Measurements from ENCODE around the gene DSE. TPM values are rescaled to one million over a fixed set of nuclear protein-coding genes. Genes with fewer than 3 reads are reported as not detected.

DSE gene
- total and polyA plus RNA-seq, 4 donors, result 15.4 to 59.1 (median 27.0) TPM

DNA sequence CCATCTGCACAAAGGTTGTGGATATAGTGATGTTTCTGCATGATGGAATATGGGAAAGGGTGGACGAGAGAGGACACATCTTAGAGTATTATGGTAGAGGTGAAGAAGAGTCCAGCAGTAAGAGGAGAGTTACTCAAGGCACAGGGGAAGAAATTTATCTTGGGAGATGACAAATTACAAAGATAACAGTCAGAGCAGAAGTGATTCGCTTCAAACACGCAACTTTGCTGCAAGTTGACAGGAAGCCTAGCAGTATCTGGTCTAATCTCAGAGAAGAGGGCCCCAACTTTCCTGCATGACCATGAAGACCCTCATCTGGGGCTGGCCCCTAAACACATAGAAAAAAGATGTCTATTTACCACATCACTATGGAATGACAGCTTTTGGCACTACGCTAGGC is 89.2 kb downstream of the DSE start:
- Histone ChIP-seq H3K27me3 (ENCODE audit: control insufficient read depth, insufficient read depth, low read length) (peaks cover 28% of the 10 kb centered on the region), H3K4me3 (ENCODE audit: low read depth, low read length) (no peak overlapping the region), H3K4me1 (ENCODE audit: control insufficient read depth, insufficient read depth, low read length) (peaks cover 10% of the 10 kb centered on the region), H3K9me3 (ENCODE audit: control insufficient read depth, insufficient read depth, low read length) (no peaks in the 10 kb centered on the region), H3K27ac (ENCODE audit: low read depth, low read length) (no peak overlapping the region), H3K36me3 (ENCODE audit: control insufficient read depth, insufficient read depth, low read length) (no peaks in the 10 kb centered on the region)
- WGBS (ENCODE audit: insufficient coverage), result 91% methylated on average over 3 of the region's 4 CpGs
- DNase-seq (ENCODE audit: low read depth in 4 of 6, low spot score in 6 of 6), result no peak

DNA sequence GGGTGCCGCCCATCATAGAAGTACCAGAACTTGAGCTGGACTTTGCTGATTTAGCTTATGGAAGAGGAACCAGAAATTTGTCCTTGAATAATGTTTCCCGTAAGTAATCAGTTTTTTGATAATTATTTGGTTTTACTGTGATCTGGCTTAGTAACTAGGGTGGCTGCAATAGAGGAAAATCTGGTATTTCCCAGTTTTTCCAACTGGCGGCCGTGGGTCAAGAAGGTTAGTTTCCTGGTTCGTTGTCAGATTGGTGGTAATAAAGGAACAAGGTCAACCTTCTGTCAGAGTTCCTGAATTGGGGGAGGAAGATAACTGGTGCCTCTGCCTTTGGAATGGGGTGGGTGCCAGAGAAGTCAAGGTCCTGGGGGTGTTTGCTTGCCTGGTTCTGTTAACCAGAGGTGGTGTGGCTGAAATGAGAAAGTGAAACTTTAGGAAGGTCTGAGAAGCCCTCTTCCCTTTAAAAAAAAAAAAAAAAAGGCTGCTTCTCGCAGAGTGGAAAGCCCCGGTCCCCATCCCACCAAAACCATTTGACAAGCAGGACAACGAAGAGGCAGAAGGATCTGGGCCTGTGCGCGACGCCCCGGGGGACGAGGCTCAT is 90.7 kb downstream of the DSE start, which contains the start of gene CALHM6:
Gene CALHM6, plus strand, starts transcription at position 45 of the 601 bp plus-strand sequence. Its CDS starts 555 bp downstream, at position 600.
- H3K9me3 ChIP-seq (ENCODE audit: control insufficient read depth, insufficient read depth, low read length), result no peaks in the 10 kb centered on the region
- H3K4me3 ChIP-seq (ENCODE audit: low read depth, low read length), result peak within 1 kb of the TSS; percentile 36
- DNase-seq (ENCODE audit: low read depth in 4 of 6, low spot score in 6 of 6), result no peak
- H3K27me3 ChIP-seq (ENCODE audit: control insufficient read depth, insufficient read depth, low read length), result peaks cover 29% of the 10 kb centered on the region
- peaks cover 10% of the 10 kb centered on the region for H3K4me1 ChIP-seq (ENCODE audit: control insufficient read depth, insufficient read depth, low read length)
- H3K27ac ChIP-seq (ENCODE audit: low read depth, low read length), result no peak within 1 kb of the TSS
- WGBS (ENCODE audit: insufficient coverage), result 45% methylated on average over 12 of the region's 13 CpGs
- no peaks in the 10 kb centered on the region for H3K36me3 ChIP-seq (ENCODE audit: control insufficient read depth, insufficient read depth, low read length)

GRCh38 chr6:116461932-116462885 is 91.5 kb downstream of the DSE start:
- no peaks in the 10 kb centered on the region for H3K9me3 ChIP-seq (ENCODE audit: control insufficient read depth, insufficient read depth, low read length)
- DNase-seq (ENCODE audit: low read depth in 4 of 6, low spot score in 6 of 6), result peak; percentile 22 to 88 (median 46)
- H3K27me3 ChIP-seq (ENCODE audit: control insufficient read depth, insufficient read depth, low read length), result peaks cover 29% of the 10 kb centered on the region
- whole genome bisulfite sequencing (ENCODE audit: insufficient coverage), result 5% methylated on average over 72 of the region's 84 CpGs
- no peak overlapping the region for H3K27ac ChIP-seq (ENCODE audit: low read depth, low read length)
- peak overlapping the region; percentile 36 for H3K4me3 ChIP-seq (ENCODE audit: low read depth, low read length)
- no peaks in the 10 kb centered on the region for H3K36me3 ChIP-seq (ENCODE audit: control insufficient read depth, insufficient read depth, low read length)
- H3K4me1 ChIP-seq (ENCODE audit: control insufficient read depth, insufficient read depth, low read length), result peaks cover 10% of the 10 kb centered on the region

DNA sequence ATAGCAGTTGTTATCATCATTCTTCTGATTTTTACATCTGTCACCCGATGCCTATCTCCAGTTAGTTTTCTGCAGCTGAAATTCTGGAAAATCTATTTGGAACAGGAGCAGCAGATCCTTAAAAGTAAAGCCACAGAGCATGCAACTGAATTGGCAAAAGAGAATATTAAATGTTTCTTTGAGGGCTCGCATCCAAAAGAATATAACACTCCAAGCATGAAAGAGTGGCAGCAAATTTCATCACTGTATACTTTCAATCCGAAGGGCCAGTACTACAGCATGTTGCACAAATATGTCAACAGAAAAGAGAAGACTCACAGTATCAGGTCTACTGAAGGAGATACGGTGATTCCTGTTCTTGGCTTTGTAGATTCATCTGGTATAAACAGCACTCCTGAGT is 92.6 kb downstream of the DSE start:
- Histone ChIP-seq H3K36me3 (ENCODE audit: control insufficient read depth, insufficient read depth, low read length) (no peaks in the 10 kb centered on the region), H3K27me3 (ENCODE audit: control insufficient read depth, insufficient read depth, low read length) (peaks cover 29% of the 10 kb centered on the region), H3K4me3 (ENCODE audit: low read depth, low read length) (no peak overlapping the region), H3K9me3 (ENCODE audit: control insufficient read depth, insufficient read depth, low read length) (no peaks in the 10 kb centered on the region), H3K27ac (ENCODE audit: low read depth, low read length) (no peak overlapping the region), H3K4me1 (ENCODE audit: control insufficient read depth, insufficient read depth, low read length) (peaks cover 10% of the 10 kb centered on the region)
- 87% methylated on average over 3 of the region's 4 CpGs for WGBS (ENCODE audit: insufficient coverage)
- no peak for DNase-seq (ENCODE audit: low read depth in 4 of 6, low spot score in 6 of 6)

DNA sequence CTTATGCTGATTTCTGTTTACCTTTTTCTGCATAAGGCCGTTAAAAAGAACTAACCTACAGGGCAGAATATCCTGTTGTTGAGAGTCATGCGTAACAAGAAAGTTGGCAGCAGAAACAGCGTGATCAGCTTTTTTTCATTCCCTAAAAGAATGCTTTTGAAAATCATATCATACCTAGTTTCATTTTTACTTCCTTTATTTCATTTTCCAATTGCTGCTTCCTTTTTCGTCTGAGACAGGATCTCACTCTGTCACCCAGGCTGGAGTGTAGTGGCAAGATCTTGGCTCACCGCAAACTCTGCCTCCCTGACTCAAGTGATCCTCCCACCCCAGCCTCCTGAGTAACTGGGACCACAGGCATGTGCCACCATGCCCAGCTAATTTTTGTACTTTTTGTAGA is 94.5 kb downstream of the DSE start:
- no peak for DNase-seq (ENCODE audit: low read depth in 4 of 6, low spot score in 6 of 6)
- Histone ChIP-seq H3K27me3 (ENCODE audit: control insufficient read depth, insufficient read depth, low read length) (peaks cover 27% of the 10 kb centered on the region), H3K4me1 (ENCODE audit: control insufficient read depth, insufficient read depth, low read length) (peaks cover 10% of the 10 kb centered on the region), H3K27ac (ENCODE audit: low read depth, low read length) (no peak overlapping the region), H3K36me3 (ENCODE audit: control insufficient read depth, insufficient read depth, low read length) (no peaks in the 10 kb centered on the region), H3K4me3 (ENCODE audit: low read depth, low read length) (no peak overlapping the region), H3K9me3 (ENCODE audit: control insufficient read depth, insufficient read depth, low read length) (no peaks in the 10 kb centered on the region)
- WGBS (ENCODE audit: insufficient coverage), result 89% methylated on average over 4 of the region's 5 CpGs

DNA sequence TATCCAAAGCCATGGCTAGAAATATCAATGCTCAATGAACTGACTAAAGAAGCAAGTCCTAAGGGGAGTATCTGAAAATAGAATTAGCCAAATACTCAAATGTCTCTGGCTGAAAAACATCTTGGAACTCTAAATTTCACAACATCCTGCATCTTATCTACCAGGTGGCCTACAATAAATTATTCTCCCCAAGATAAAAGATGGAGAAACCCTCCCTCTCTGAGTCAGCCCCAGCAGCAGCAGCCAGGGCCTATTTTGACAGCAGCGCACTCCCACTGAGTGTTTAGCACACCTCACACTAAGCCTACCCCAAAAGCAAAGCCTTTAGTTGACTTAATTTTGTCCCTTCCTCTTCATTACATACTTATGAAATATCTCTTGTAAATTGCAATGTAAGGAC is 96.3 kb downstream of the DSE start:
- H3K4me1 ChIP-seq (ENCODE audit: control insufficient read depth, insufficient read depth, low read length), result peaks cover 4% of the 10 kb centered on the region
- WGBS (ENCODE audit: insufficient coverage), result no CpG with 5 or more reads among the region's 1 CpG
- no peak for DNase-seq (ENCODE audit: low read depth in 4 of 6, low spot score in 6 of 6)
- no peaks in the 10 kb centered on the region for H3K9me3 ChIP-seq (ENCODE audit: control insufficient read depth, insufficient read depth, low read length)
- H3K4me3 ChIP-seq (ENCODE audit: low read depth, low read length), result no peak overlapping the region
- H3K27ac ChIP-seq (ENCODE audit: low read depth, low read length), result no peak overlapping the region
- H3K36me3 ChIP-seq (ENCODE audit: control insufficient read depth, insufficient read depth, low read length), result no peaks in the 10 kb centered on the region
- H3K27me3 ChIP-seq (ENCODE audit: control insufficient read depth, insufficient read depth, low read length), result peaks cover 23% of the 10 kb centered on the region

DNA sequence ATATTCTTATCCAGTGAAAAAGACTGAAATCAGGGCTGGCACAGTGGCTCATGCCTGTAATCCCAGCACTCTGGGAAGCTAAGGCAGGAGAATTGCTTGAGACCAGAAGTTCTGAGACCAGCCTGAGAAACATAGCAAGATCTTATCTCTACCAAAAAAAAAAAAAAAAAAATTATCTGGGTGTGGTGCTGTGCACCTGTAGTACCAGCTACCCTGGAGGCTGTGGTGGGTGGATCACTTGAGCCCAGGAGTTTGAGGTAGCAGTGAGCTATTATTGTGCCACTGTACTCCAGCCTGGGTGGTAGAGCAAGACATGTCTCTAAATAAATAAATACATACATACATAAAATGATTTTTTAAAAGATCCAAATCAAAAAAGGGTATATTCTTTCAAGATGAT is 96.8 kb downstream of the DSE start:
- Histone ChIP-seq H3K27me3 (ENCODE audit: control insufficient read depth, insufficient read depth, low read length) (peaks cover 20% of the 10 kb centered on the region), H3K36me3 (ENCODE audit: control insufficient read depth, insufficient read depth, low read length) (no peaks in the 10 kb centered on the region), H3K4me3 (ENCODE audit: low read depth, low read length) (no peak overlapping the region), H3K27ac (ENCODE audit: low read depth, low read length) (no peak overlapping the region), H3K9me3 (ENCODE audit: control insufficient read depth, insufficient read depth, low read length) (no peaks in the 10 kb centered on the region), H3K4me1 (ENCODE audit: control insufficient read depth, insufficient read depth, low read length) (peaks cover under 1% of the 10 kb centered on the region)
- no peak for DNase-seq (ENCODE audit: low read depth in 4 of 6, low spot score in 6 of 6)

GRCh38 chr6:116468293-116468692 is 97.5 kb downstream of the DSE start:
- Histone ChIP-seq H3K36me3 (ENCODE audit: control insufficient read depth, insufficient read depth, low read length) (no peaks in the 10 kb centered on the region), H3K9me3 (ENCODE audit: control insufficient read depth, insufficient read depth, low read length) (no peaks in the 10 kb centered on the region), H3K27me3 (ENCODE audit: control insufficient read depth, insufficient read depth, low read length) (peaks cover 14% of the 10 kb centered on the region), H3K4me1 (ENCODE audit: control insufficient read depth, insufficient read depth, low read length) (no peaks in the 10 kb centered on the region), H3K27ac (ENCODE audit: low read depth, low read length) (no peak overlapping the region), H3K4me3 (ENCODE audit: low read depth, low read length) (no peak overlapping the region)
- no peak for DNase-seq (ENCODE audit: low read depth in 4 of 6, low spot score in 6 of 6)
- no CpG with 5 or more reads among the region's 1 CpG for WGBS (ENCODE audit: insufficient coverage)

GRCh38 chr6:116471531-116471930 is 100.8 kb downstream of the DSE start:
- Histone ChIP-seq H3K27ac (ENCODE audit: low read depth, low read length) (no peak overlapping the region), H3K27me3 (ENCODE audit: control insufficient read depth, insufficient read depth, low read length) (no peaks in the 10 kb centered on the region), H3K36me3 (ENCODE audit: control insufficient read depth, insufficient read depth, low read length) (no peaks in the 10 kb centered on the region), H3K4me1 (ENCODE audit: control insufficient read depth, insufficient read depth, low read length) (no peaks in the 10 kb centered on the region), H3K4me3 (ENCODE audit: low read depth, low read length) (no peak overlapping the region), H3K9me3 (ENCODE audit: control insufficient read depth, insufficient read depth, low read length) (no peaks in the 10 kb centered on the region)
- no CpG with 5 or more reads among the region's 1 CpG for WGBS (ENCODE audit: insufficient coverage)
- no peak for DNase-seq (ENCODE audit: low read depth in 4 of 6, low spot score in 6 of 6)

GRCh38 chr6:116472706-116473105 is 102.0 kb downstream of the DSE start:
- Histone ChIP-seq H3K36me3 (ENCODE audit: control insufficient read depth, insufficient read depth, low read length) (no peaks in the 10 kb centered on the region), H3K4me3 (ENCODE audit: low read depth, low read length) (no peak overlapping the region)
- WGBS (ENCODE audit: insufficient coverage), result no CpG with 5 or more reads among the region's 3 CpGs

More at GRCh38 chr6:116472706-116473105, 102.0 kb downstream of the DSE start:
- H3K9me3 ChIP-seq (ENCODE audit: control insufficient read depth, insufficient read depth, low read length), result no peaks in the 10 kb centered on the region
- no peak for DNase-seq (ENCODE audit: low read depth in 4 of 6, low spot score in 6 of 6)
- H3K27me3 ChIP-seq (ENCODE audit: control insufficient read depth, insufficient read depth, low read length), result no peaks in the 10 kb centered on the region
- no peak overlapping the region for H3K27ac ChIP-seq (ENCODE audit: low read depth, low read length)
- no peaks in the 10 kb centered on the region for H3K4me1 ChIP-seq (ENCODE audit: control insufficient read depth, insufficient read depth, low read length)
